Heart left ventricle (tissue), 16 donors: ENCODE measurements around the gene CTAGE8. TPM values are rescaled to one million over a fixed set of nuclear protein-coding genes. Genes with fewer than 3 reads are reported as not detected.
"Not testable (repeated sequence)": the region's sequence is repeated elsewhere in the genome, so short reads cannot be mapped to it uniquely, and the experiment has no call there.

ENCODE experiments used
- ATAC-seq, 4 donors: fragments of 200-7000 bp; cut with Tn5 transposase; one replicate each; pipeline ENCODE4 v1.9.1; 2020 to 2022; ENCODE audit warnings: moderate library complexity in 4 of 4, mild to moderate bottlenecking in 3 of 4, moderate number of reproducible peaks in 1 of 4
- DNase-seq, 5 donors: peaks; one replicate each; pipeline ENCODE4 v3.0.0-alpha.2; 2020
- H3K27ac ChIP-seq, 12 donors: fragments of 200-600 bp; sonication (generic) in 4 of 12; one replicate each; pipeline versions ENCODE4 v1.5.0 to v1.8.0; 2016 to 2022; ENCODE audit warnings: mild to moderate bottlenecking in 2 of 12
- H3K27me3 ChIP-seq, 9 donors: fragments of 200-600 bp; sonication (generic) in 2 of 9; one replicate each; pipeline versions ENCODE4 v1.5.1 to v1.8.0; 2016 to 2022; ENCODE audit warnings: mild to moderate bottlenecking in 3 of 9
- H3K36me3 ChIP-seq, 9 donors: fragments of 200-600 bp; sonication (generic) in 2 of 9; one replicate each; pipeline versions ENCODE4 v1.5.0 to v1.8.0; 2018 to 2022; ENCODE audit warnings: mild to moderate bottlenecking in 2 of 9
- H3K4me1 ChIP-seq, 12 donors: fragments of 200-600 bp; sonication (generic) in 4 of 12; one replicate each; pipeline versions ENCODE4 v1.5.0 to v1.8.0; 2016 to 2022; ENCODE audit warnings: mild to moderate bottlenecking in 3 of 12
- H3K4me3 ChIP-seq, 12 donors: fragments of 200-600 bp; sonication (generic) in 4 of 12; one replicate each; pipeline versions ENCODE4 v1.5.0 to v1.8.0; 2017 to 2022; ENCODE audit warnings: mild to moderate bottlenecking in 9 of 12, moderate library complexity in 4 of 12
- H3K9me3 ChIP-seq, 12 donors: fragments of 200-600 bp; sonication (generic) in 4 of 12; one replicate each; pipeline versions ENCODE4 v1.5.0 to v1.8.0; 2016 to 2022; ENCODE audit warnings: mild to moderate bottlenecking in 1 of 12
- WGBS, 4 donors: extraction: QIAGEN DNeasy Blood & Tissue Kit in 2 of 4; methylation state at CpG; one replicate each; pipeline versions ENCODE4 v1.1.5 to v1.1.7; 2013 to 2018; 5-methylcytosine and 5-hydroxymethylcytosine counted together
- intact Hi-C, 10 donors: fragments of 100-400 bp; cut with DNase I; formaldehyde crosslinking; loops; one replicate each; pipeline versions ENCODE4 v1.11.1 to v1.14.2; 2022
- polyA plus RNA-seq, 2 donors: library from polyadenylated mRNA; stranded (reverse); fragments of 200-250 nt; gene quantifications; one replicate each; pipeline ENCODE4 v1.2.3, GENCODE V29; 2013
- total RNA-seq, 9 donors: library from RNA; depleted of rRNA in 2 of 9; stranded (reverse); fragments of >200 nt in 2 of 9; fragmentation: NEBNext Ultra II Directional in 3 of 9; extraction: Animal tissue kit (Norgen Biotek cat#: 25700) in 3 of 9; gene quantifications; one replicate each; pipeline versions ENCODE4 v1.1.0 to v1.2.4, GENCODE V29; 2016 to 2023
- donor health status: ischemic (EF 13 %, LVEDD 7.1; RV severe dilation, severe dysfunction).
- donor health status: healthy with polysubstance abuse.
- donor health status: DM: no; HTN: yes; CAD: no.
- donor health status: DM: no; HTN: no; CAD: no.
- donor health status: ischemic (EF 25% LVEDD 6.9; RV normal size, moderate dysfunction).
- donor health status: ischemic (EF 25% LVEDD 5.7; RV mildly dilated, moderate dysfunction).
- donor health status: healthy.
- donor health status: DM: yes; HTN: yes; CAD: no.
- donor health status: ischemic (EF 35%, LVEDD 5.7; RV mildly dilated, moderate dysfunction).
- donor health status: nonischemic (EF 11% LVEDD 7.7; RV severe dilation, severe dysfunction).
- donor health status: DM: yes; HTN: yes; CAD: no.
- donor health status: PGD.
- donor health status: ischemic (EF 29% LVEDD 5.4; RV normal size, mild dysfunction).
- donor health status: nonischemic (EF 23%, LVEDD 6.1; RV moderate dilation, normal function).

The CTAGE8 gene
- total and polyA plus RNA-seq, 11 donors = 0.07 to 0.51 (median 0.13) TPM; not detected in 8

DNA sequence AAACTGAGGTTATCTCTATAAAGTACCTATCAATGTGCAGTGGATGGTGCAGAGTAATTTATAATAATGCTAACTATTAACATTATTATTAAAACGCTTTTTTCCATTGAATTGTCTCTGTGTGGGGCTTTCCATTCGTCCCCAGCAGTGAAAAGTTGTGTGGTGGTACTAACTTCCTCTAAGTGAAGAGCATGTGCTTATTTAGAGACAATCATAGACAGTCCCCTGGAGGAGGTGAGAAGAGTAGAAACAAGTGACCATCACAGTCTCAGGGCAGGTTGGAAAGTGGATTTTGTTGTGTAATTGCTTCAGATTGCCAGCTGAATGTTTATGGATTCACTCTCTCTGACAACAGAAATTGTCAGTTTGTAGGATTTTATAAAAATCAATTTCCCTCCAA, 38.1 kb downstream of the CTAGE8 start:
- H3K9me3 ChIP-seq, ATAC-seq, H3K27me3 ChIP-seq, H3K4me3 ChIP-seq, H3K4me1 ChIP-seq, intact Hi-C loops, H3K27ac ChIP-seq, H3K36me3 ChIP-seq, DNase-seq: not testable (repeated sequence)
- WGBS, 4 donors = no CpG with 5 or more reads among the region's 2 CpGs

DNA sequence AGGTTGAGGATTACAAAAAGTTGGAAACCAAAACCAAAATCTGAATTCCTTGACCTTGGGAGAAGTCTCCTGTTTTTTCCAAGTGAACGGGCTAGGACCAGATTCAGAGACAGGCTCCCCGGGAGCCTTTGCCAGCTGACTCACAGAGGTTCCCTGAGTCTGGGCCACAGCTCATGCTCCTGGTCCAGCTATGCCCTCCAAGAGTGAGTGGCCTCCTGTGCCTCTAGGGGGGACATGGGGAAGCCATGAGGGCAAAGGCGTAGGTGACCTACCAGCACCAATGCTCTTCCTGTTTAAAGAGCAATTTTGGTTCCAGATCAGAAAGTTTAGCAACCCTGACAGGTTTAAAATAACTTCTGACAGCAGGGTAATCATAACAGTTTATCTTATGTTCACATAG, 40.3 kb downstream of the CTAGE8 start:
- H3K9me3 ChIP-seq, H3K27ac ChIP-seq, intact Hi-C loops, DNase-seq, H3K36me3 ChIP-seq, H3K4me3 ChIP-seq, H3K4me1 ChIP-seq, H3K27me3 ChIP-seq, ATAC-seq: not testable (repeated sequence)
- 92 to 97% (median 94%) methylated on average over 1 of the region's 3 CpGs for WGBS, 4 donors

DNA sequence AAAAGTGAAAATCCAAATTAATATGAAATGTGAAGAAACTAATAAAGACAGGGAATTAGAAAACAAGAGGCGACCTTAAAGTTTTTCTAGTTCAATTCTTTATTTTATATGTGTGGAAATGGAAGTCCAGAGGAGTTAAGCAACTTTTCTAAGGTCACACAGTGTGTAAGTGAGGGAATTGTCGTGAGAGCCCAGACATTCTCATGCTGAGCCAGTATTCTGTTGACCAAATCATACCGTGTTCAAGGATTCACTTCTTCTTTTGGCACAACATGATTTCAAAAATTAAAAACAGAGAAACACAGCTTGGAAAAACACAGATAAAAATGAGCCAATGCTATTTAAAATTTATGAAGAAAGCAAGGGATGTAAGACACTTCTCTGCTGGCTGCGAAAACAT, 42.2 kb downstream of the CTAGE8 start:
- H3K4me1 ChIP-seq, H3K9me3 ChIP-seq, H3K4me3 ChIP-seq, H3K27ac ChIP-seq, H3K27me3 ChIP-seq, H3K36me3 ChIP-seq, ATAC-seq, intact Hi-C loops, DNase-seq: not testable (repeated sequence)
- WGBS, 4 donors = 74 to 83% (median 78%) methylated on average over 3 of the region's 4 CpGs

DNA sequence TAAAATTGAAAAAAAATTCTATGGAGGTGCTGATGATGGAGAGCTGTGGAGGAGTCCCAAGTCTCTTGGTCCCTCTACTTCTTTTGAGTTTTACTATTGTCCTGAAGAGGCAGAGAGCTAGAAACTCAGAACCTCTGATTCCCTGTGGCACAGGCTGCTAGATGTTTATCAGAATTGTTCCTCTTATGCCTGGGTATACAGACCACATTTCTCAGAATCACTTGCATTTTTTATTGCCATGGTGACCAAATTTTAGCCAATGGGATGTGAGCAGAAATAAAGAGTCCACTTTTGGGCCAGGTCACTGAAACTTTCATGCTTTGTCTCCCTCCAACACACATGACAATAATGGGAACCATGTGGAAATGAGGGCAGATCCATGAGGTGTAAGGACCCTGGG, 45.4 kb downstream of the CTAGE8 start:
- intact Hi-C loops, ATAC-seq, DNase-seq, H3K9me3 ChIP-seq, H3K36me3 ChIP-seq, H3K27me3 ChIP-seq, H3K4me1 ChIP-seq, H3K27ac ChIP-seq, H3K4me3 ChIP-seq: not testable (repeated sequence)

DNA sequence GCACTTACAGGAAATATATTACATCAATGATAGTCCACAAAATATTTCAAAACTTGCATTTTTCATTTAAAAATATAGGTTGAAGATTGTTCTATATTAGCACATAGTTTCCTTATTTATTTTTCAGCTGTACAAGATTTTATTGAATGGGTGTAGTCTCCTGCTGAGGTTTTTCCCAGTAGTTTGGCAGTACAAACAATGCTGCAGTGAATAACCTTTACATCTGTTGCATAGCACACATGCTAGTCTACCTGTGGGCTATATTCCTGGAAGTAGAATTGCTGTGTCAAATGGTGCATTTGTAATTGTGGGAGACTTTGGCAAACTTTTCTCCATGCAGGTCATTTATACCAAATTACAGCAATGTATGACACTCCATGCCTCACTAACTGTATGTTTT, 48.6 kb downstream of the CTAGE8 start:
- H3K27ac ChIP-seq, DNase-seq, H3K9me3 ChIP-seq, H3K4me3 ChIP-seq, H3K27me3 ChIP-seq, H3K36me3 ChIP-seq, intact Hi-C loops, ATAC-seq, H3K4me1 ChIP-seq: not testable (repeated sequence)

DNA sequence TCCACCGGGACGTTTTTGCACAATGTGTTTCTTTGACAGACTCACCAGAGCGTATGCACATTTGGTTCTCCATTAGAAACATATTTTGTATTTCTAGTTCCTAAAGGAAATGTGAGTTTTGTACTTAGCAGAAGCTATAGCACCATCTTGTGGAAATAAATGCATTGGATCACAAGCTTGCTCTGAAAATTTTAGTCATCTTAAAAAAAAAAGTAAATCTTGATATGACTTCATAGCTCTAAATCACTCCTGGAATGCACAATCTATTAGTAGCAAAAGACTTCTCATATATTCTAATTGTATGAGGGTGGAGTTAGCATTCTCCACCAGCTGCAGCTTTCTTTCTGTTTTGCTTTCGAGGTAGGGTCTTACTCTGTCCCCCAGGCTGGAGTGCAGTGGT, 49.9 kb downstream of the CTAGE8 start:
- H3K4me3 ChIP-seq, intact Hi-C loops, H3K4me1 ChIP-seq, H3K27me3 ChIP-seq, DNase-seq, H3K36me3 ChIP-seq, H3K27ac ChIP-seq, ATAC-seq, H3K9me3 ChIP-seq: not testable (repeated sequence)
- WGBS, 4 donors = no CpG with 5 or more reads among the region's 4 CpGs

DNA sequence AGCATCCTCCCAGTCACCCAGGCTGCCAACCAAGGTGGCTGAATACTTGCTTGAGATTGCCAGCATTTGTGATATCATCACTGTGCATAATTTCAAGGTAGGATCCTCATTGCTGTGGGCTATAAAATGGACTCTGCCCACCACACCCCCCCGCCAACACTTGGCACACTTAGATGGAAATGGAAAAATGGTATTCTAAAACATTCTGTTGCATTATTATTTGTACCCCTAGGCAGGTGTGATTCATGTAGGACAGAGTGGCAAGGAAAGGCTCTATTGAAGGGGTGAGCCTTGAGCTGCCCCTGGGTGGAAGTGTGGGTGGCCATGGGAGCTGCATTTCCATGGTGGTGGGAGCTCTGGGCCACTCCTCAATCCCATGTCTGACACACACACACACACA, 50.5 kb downstream of the CTAGE8 start:
- H3K36me3 ChIP-seq = not testable (repeated sequence)
- DNase-seq = peak in 1 of 5 donors; percentile 1
- 97 to 100% (median 99%) methylated on average over 1 of the region's 1 CpG for WGBS, 4 donors

DNA sequence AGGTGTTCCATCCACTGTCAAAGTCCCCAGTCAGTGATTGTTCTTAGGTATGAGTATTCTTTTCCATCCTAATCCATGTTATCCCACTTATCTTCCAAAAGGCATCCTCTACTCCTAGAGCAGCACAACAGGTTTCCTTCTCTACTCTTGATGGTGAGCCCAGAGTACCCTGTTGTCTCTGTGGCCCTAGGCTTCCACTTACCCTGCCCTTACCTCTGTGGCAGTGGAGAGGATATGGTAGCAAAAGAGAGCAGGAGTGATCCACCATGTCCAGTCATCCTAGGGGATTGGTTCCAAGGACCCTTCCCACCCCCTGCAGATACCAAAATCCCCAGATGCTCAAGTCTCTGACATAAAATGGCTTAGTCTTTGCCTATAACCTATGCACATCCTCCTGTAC, 51.9 kb downstream of the CTAGE8 start:
- H3K27ac ChIP-seq, H3K4me1 ChIP-seq, ATAC-seq, H3K36me3 ChIP-seq, H3K9me3 ChIP-seq, intact Hi-C loops, H3K27me3 ChIP-seq, DNase-seq, H3K4me3 ChIP-seq: not testable (repeated sequence)

More for the DNA sequence above, 50.5 kb downstream of the CTAGE8 start:
- H3K27ac ChIP-seq, H3K9me3 ChIP-seq, ATAC-seq, H3K4me1 ChIP-seq, intact Hi-C loops, H3K27me3 ChIP-seq, H3K4me3 ChIP-seq: not testable (repeated sequence)

Other genes with a start within 250 kb of the CTAGE8 start
- gene OR2A5, start 220.3 kb downstream of the CTAGE8 start, total RNA-seq = not detected
- gene OR2A5, start 220.3 kb downstream of the CTAGE8 start, polyA plus RNA-seq = not detected
- not detected for gene OR2A25, start 199.5 kb downstream of the CTAGE8 start, total RNA-seq
- gene OR2A25, start 199.5 kb downstream of the CTAGE8 start, polyA plus RNA-seq = not detected
- gene OR2A12, start 183.0 kb downstream of the CTAGE8 start, total RNA-seq = not detected
- gene OR2A12, start 183.0 kb downstream of the CTAGE8 start, polyA plus RNA-seq = not detected
- not detected for gene OR2A2, start 159.7 kb downstream of the CTAGE8 start, total RNA-seq
- not detected for gene OR2A2, start 159.7 kb downstream of the CTAGE8 start, polyA plus RNA-seq
- gene OR2A14, start 146.1 kb downstream of the CTAGE8 start, total RNA-seq = not detected
- not detected for gene OR2A14, start 146.1 kb downstream of the CTAGE8 start, polyA plus RNA-seq
- 1 to 10 TPM in 2 of 9 donors, under 1 TPM in 3, not detected in 4; 0.08 to 2.6 (median 0.25) TPM for gene CTAGE4, start 85.8 kb downstream of the CTAGE8 start, total RNA-seq
- gene CTAGE4, start 85.8 kb downstream of the CTAGE8 start, polyA plus RNA-seq = under 1 TPM; 0.03 to 0.27 TPM
- gene ARHGEF35, start 73.5 kb downstream of the CTAGE8 start, total RNA-seq = 1 to 10 TPM in 3 of 9 donors, under 1 TPM in 4, not detected in 2; 0.27 to 4.2 (median 0.60) TPM
- gene ARHGEF35, start 73.5 kb downstream of the CTAGE8 start, polyA plus RNA-seq = under 1 TPM; 0.47 to 0.95 TPM
- gene OR2A42, start 29.7 kb downstream of the CTAGE8 start, total RNA-seq = not detected
- gene OR2A42, start 29.7 kb downstream of the CTAGE8 start, polyA plus RNA-seq = not detected
- 1 to 10 TPM in 1 of 9 donors, under 1 TPM in 7, not detected in 1; 0.23 to 4.4 (median 0.48) TPM for gene OR2A7, start 4.5 kb downstream of the CTAGE8 start, total RNA-seq
- under 1 TPM; 0.19 TPM for gene OR2A7, start 4.5 kb downstream of the CTAGE8 start, polyA plus RNA-seq
- gene OR2A1, start 43.1 kb upstream of the CTAGE8 start, total RNA-seq = under 1 TPM in 2 of 9 donors, not detected in 7; 0.12 to 0.25 TPM
- gene OR2A1, start 43.1 kb upstream of the CTAGE8 start, polyA plus RNA-seq = under 1 TPM; 0.04 to 0.11 TPM
- gene ARHGEF5, start 86.1 kb upstream of the CTAGE8 start, total RNA-seq = 10 to 100 TPM in 1 of 9 donors, 1 to 10 TPM in 5, under 1 TPM in 3; 0.75 to 11.7 (median 1.4) TPM
- gene ARHGEF5, start 86.1 kb upstream of the CTAGE8 start, polyA plus RNA-seq = under 1 TPM; 0.53 to 0.58 TPM
- not detected for gene NOBOX, start 134.4 kb upstream of the CTAGE8 start, total RNA-seq
- gene NOBOX, start 134.4 kb upstream of the CTAGE8 start, polyA plus RNA-seq = not detected